ENCODE results near the gene KLK3. TPM values are rescaled to one million over a fixed set of nuclear protein-coding genes. Genes with fewer than 3 reads are reported as not detected.

Gene KLK3
- total RNA-seq, 1 experiment from 2014 or later = not detected

DNA sequence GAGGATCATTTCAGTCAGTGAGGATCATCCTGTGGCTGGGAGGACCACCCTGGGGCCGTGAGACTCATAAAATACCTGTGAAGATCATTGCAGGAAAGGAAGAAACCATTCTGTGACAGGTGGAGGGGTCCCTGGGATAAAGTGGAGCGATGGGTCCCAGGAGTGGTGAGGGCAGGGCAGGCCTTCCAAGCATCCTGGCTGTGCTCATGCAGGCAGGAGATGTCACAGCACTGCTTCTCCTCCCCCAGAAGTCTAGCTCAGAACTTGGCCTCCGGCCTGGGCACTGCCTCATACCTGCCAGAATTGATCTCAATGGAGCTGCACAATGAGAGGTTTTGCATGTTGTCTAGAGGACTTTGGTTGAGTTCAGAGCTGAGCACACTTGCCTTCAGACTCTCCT, 42.2 kb upstream of the KLK3 start:
- H3K4me3 ChIP-seq (ENCODE audit: low read length) = no peak overlapping the region
- H3K27me3 ChIP-seq (ENCODE audit: low read length) = peaks cover 10% of the 10 kb centered on the region; the same call in 1 of the 2 replicates
- no peak overlapping the region for H3K27ac ChIP-seq (ENCODE audit: low read length)
- no peak overlapping the region for H3K4me2 ChIP-seq (ENCODE audit: low read length)
- TF ChIP-seq, protein P1, sequence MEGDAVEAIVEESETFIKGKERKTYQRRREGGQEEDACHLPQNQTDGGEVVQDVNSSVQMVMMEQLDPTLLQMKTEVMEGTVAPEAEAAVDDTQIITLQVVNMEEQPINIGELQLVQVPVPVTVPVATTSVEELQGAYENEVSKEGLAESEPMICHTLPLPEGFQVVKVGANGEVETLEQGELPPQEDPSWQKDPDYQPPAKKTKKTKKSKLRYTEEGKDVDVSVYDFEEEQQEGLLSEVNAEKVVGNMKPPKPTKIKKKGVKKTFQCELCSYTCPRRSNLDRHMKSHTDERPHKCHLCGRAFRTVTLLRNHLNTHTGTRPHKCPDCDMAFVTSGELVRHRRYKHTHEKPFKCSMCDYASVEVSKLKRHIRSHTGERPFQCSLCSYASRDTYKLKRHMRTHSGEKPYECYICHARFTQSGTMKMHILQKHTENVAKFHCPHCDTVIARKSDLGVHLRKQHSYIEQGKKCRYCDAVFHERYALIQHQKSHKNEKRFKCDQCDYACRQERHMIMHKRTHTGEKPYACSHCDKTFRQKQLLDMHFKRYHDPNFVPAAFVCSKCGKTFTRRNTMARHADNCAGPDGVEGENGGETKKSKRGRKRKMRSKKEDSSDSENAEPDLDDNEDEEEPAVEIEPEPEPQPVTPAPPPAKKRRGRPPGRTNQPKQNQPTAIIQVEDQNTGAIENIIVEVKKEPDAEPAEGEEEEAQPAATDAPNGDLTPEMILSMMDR (conservative IDR thresholded peaks at IDR 0.05; ENCODE audit: low read depth, low read length) = no peak
- TF ChIP-seq EZH2 (IDR thresholded peaks at IDR 0.05; ENCODE audit: low read length, unreplicated experiment) = no peak
- no peak for TF ChIP-seq EZH2phosphoT487 (IDR thresholded peaks at IDR 0.05; ENCODE audit: borderline replicate concordance, low read length)
- intact Hi-C loops (cut with micrococcal nuclease) = no loop called here
- no peak for ATAC-seq
- no peaks in the 10 kb centered on the region for H4K20me1 ChIP-seq (ENCODE audit: low read length)
- no peaks in the 10 kb centered on the region for H3K9me3 ChIP-seq (ENCODE audit: low read length)
- H3K79me2 ChIP-seq (ENCODE audit: low read length) = no peaks in the 10 kb centered on the region
- no peaks in the 10 kb centered on the region for H3K36me3 ChIP-seq (ENCODE audit: low read depth, low read length)
- H2AFZ ChIP-seq (ENCODE audit: low read length) = no peak overlapping the region
- CTCF ChIA-PET = no interaction called here
- no peak for DNase-seq
- H3K9me2 ChIP-seq (replicated peaks; ENCODE audit: low read length) = no peaks in the 10 kb centered on the region
- no TSS peak for BruUV-seq (replicated peaks)
- POLR2A ChIA-PET (ENCODE audit: unreplicated experiment) = no interaction called here
- H3K4me1 ChIP-seq (ENCODE audit: insufficient read depth, low read length) = no peaks in the 10 kb centered on the region
- no peak overlapping the region for H3K9ac ChIP-seq (ENCODE audit: low read length)
- H3F3A ChIP-seq (ENCODE audit: low read length, unreplicated experiment) = no peaks in the 10 kb centered on the region

DNA sequence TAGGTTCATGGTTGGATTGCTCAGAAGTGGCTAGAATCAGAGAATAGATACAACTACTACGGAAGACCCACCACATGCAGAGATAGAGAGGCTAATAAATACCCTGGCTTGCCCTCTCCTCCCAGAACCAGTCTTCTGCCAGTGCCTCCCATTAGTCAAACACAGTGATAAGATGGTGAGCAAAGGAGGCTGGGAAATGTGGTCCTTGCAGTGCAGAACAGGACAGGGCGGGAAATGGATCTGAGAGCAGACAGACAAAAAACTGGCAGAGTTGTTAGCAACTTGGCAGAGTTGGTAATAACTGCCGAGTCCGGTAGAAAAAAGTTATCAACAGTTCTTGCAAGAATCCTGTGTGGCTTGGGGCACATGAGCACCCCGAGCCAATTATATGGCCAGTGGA, 39.8 kb upstream of the KLK3 start:
- peaks cover 32% of the 10 kb centered on the region for H3K27me3 ChIP-seq (ENCODE audit: low read length)
- ATAC-seq = no peak
- H3K9ac ChIP-seq (ENCODE audit: low read length) = no peak overlapping the region
- POLR2A ChIA-PET (ENCODE audit: unreplicated experiment) = no interaction called here
- no peak for DNase-seq
- H2AFZ ChIP-seq (ENCODE audit: low read length) = no peak overlapping the region
- H3K4me2 ChIP-seq (ENCODE audit: low read length) = no peak overlapping the region
- no peak overlapping the region for H3K4me3 ChIP-seq (ENCODE audit: low read length)
- H3K4me1 ChIP-seq (ENCODE audit: insufficient read depth, low read length) = no peaks in the 10 kb centered on the region
- no peak overlapping the region for H3K27ac ChIP-seq (ENCODE audit: low read length)
- BruUV-seq (replicated peaks) = no TSS peak
- H3K9me3 ChIP-seq (ENCODE audit: low read length) = no peaks in the 10 kb centered on the region
- no peaks in the 10 kb centered on the region for H3F3A ChIP-seq (ENCODE audit: low read length, unreplicated experiment)
- H4K20me1 ChIP-seq (ENCODE audit: low read length) = no peaks in the 10 kb centered on the region
- CTCF ChIA-PET = no interaction called here
- no peaks in the 10 kb centered on the region for H3K9me2 ChIP-seq (replicated peaks; ENCODE audit: low read length)
- H3K36me3 ChIP-seq (ENCODE audit: low read depth, low read length) = no peaks in the 10 kb centered on the region
- intact Hi-C loops (cut with micrococcal nuclease) = no loop called here
- TF ChIP-seq EZH2 (IDR thresholded peaks at IDR 0.05; ENCODE audit: low read length, unreplicated experiment) = no peak
- TF ChIP-seq, protein P1 (conservative IDR thresholded peaks at IDR 0.05; ENCODE audit: low read depth, low read length) = no peak
- no peak for TF ChIP-seq EZH2phosphoT487 (IDR thresholded peaks at IDR 0.05; ENCODE audit: borderline replicate concordance, low read length)
- no peaks in the 10 kb centered on the region for H3K79me2 ChIP-seq (ENCODE audit: low read length)

DNA sequence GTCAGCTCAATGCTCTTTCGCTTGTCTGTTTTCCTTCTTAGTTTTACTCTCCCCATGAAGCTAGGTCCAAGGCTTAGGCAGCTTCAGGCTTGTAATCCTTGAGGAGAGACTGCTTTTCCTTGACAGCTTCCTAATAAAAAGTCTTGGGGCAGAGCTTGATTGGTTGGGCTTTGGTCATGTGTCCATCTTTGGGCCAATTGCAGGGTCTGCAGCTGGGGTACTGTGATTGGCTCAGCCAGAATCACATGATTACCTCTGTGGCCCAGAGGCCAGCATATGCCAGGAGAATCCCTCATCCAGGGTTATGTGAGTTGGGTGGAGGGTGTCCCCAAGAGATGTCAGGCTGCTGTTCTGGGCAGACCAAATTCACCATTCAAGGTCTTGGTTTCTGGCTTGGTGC, 39.3 kb upstream of the KLK3 start:
- Histone ChIP-seq H3F3A (ENCODE audit: low read length, unreplicated experiment) (no peaks in the 10 kb centered on the region), H3K4me2 (ENCODE audit: low read length) (no peak overlapping the region), H3K9ac (ENCODE audit: low read length) (no peak overlapping the region), H3K36me3 (ENCODE audit: low read depth, low read length) (no peaks in the 10 kb centered on the region), H3K27me3 (ENCODE audit: low read length) (peaks cover 38% of the 10 kb centered on the region), H4K20me1 (ENCODE audit: low read length) (no peaks in the 10 kb centered on the region), H3K4me1 (ENCODE audit: insufficient read depth, low read length) (no peaks in the 10 kb centered on the region), H2AFZ (ENCODE audit: low read length) (no peak overlapping the region), H3K9me3 (ENCODE audit: low read length) (no peaks in the 10 kb centered on the region), H3K9me2 (replicated peaks; ENCODE audit: low read length) (no peaks in the 10 kb centered on the region), H3K27ac (ENCODE audit: low read length) (no peak overlapping the region), H3K79me2 (ENCODE audit: low read length) (no peaks in the 10 kb centered on the region), H3K4me3 (ENCODE audit: low read length) (no peak overlapping the region)
- no peak for ATAC-seq
- POLR2A ChIA-PET (ENCODE audit: unreplicated experiment) = no interaction called here
- TF ChIP-seq EZH2phosphoT487 (IDR thresholded peaks at IDR 0.05; ENCODE audit: borderline replicate concordance, low read length) (no peak), EZH2 (IDR thresholded peaks at IDR 0.05; ENCODE audit: low read length, unreplicated experiment) (no peak)
- TF ChIP-seq, protein P1 (conservative IDR thresholded peaks at IDR 0.05; ENCODE audit: low read depth, low read length) = no peak
- no peak for DNase-seq
- CTCF ChIA-PET = no interaction called here
- no TSS peak for BruUV-seq (replicated peaks)
- intact Hi-C loops (cut with micrococcal nuclease) = no loop called here
